Sigmoid colon (tissue), 7 donors: Measurements from ENCODE around the gene CROCC. TPM values are rescaled to one million over a fixed set of nuclear protein-coding genes. Genes with fewer than 3 reads are reported as not detected.

Source experiments
- DNase-seq: peaks from one replicate; pipeline ENCODE4 v3.0.0-alpha.2; 2019
- H3K27ac ChIP-seq, 4 donors: fragments of 200-600 bp; sonication (generic); one replicate each; pipeline ENCODE4 v1.5.1; 2016 to 2019; ENCODE audit warnings: mild to moderate bottlenecking in 1 of 4
- H3K27me3 ChIP-seq, 3 donors: fragments of 200-600 bp; sonication (generic); one replicate each; pipeline ENCODE4 v1.5.1; 2019; ENCODE audit warnings: mild to moderate bottlenecking in 1 of 3
- H3K36me3 ChIP-seq, 4 donors: fragments of 200-600 bp; sonication (generic); one replicate each; pipeline ENCODE4 v1.5.1; 2016 to 2019
- H3K4me1 ChIP-seq, 4 donors: fragments of 200-600 bp; sonication (generic); one replicate each; pipeline ENCODE4 v1.5.1; 2017 to 2019
- H3K4me3 ChIP-seq, 4 donors: fragments of 200-600 bp; sonication (generic); one replicate each; pipeline ENCODE4 v1.5.1; 2017 to 2019; ENCODE audit warnings: mild to moderate bottlenecking in 2 of 4, moderate library complexity in 1 of 4
- H3K9me3 ChIP-seq, 4 donors: fragments of 200-600 bp in 3 of 4; sonication (generic) in 3 of 4; one replicate each; pipeline versions ENCODE4 v1.5.1 to v1.6.1; 2013 to 2019
- CTCF ChIP-seq, 4 experiments: fragments of 450-650 bp in 3 of 4; fragments of 200-600 bp in 1 of 4; IDR thresholded peaks; one replicate each; pipeline ENCODE4 v1.5.1; 2016 to 2019; ENCODE audit warnings: antibody characterized with exemption in 4 of 4, mild to moderate bottlenecking in 3 of 4, moderate library complexity in 2 of 4
- EP300 ChIP-seq, 4 donors: sonication (generic); formaldehyde crosslinking; IDR thresholded peaks; one replicate each; pipeline ENCODE4 v1.6.1; 2017; ENCODE audit warnings: antibody characterized with exemption in 4 of 4
- POLR2A ChIP-seq, 2 donors: fragments of 450-650 bp; IDR thresholded peaks; one replicate each; pipeline ENCODE4 v1.6.1; 2016; ENCODE audit warnings: antibody characterized with exemption in 2 of 2, mild to moderate bottlenecking in 2 of 2, moderate library complexity in 2 of 2
- POLR2AphosphoS5 ChIP-seq, 4 donors: sonication (generic); formaldehyde crosslinking; IDR thresholded peaks; one replicate each; pipeline ENCODE4 v1.6.1; 2017; ENCODE audit warnings: antibody characterized with exemption in 4 of 4
- WGBS, 2 donors: extraction: QIAGEN DNeasy Blood & Tissue Kit; methylation state at CpG; one replicate each; pipeline ENCODE4 v1.1.7; 2013; 5-methylcytosine and 5-hydroxymethylcytosine counted together
- intact Hi-C: fragments of 100-400 bp; cut with DNase I; formaldehyde crosslinking; loops from one replicate; pipeline ENCODE4 v1.15.1; 2023
- polyA plus RNA-seq, 3 donors: library from polyadenylated mRNA; stranded (reverse); fragments of 200-250 nt; gene quantifications; one replicate each; pipeline ENCODE4 v1.2.3, GENCODE V29; 2013
- total RNA-seq, 4 donors: library from RNA; depleted of rRNA; stranded (reverse); fragments of >200 nt; gene quantifications; one replicate each; pipeline ENCODE4 v1.1.0, GENCODE V29; 2016
- donor health status: healthy with polysubstance abuse.
- donor health status: Bipolar disorder and iron deficiency.
- donor health status: healthy.

Gene CROCC
- total and polyA plus RNA-seq, 7 donors, result 3.5 to 25.5 (median 16.5) TPM

GRCh38 chr1:17012775-17013490, 91.2 kb downstream of the CROCC start:
- peaks cover 0 to 25% (median 21%) of the 10 kb centered on the region in 4 donors for H3K4me1 ChIP-seq
- no peak overlapping the region for H3K27ac ChIP-seq

GRCh38 chr1:17013491-17014320, 92.0 kb downstream of the CROCC start:
- Histone ChIP-seq H3K27ac (no peak overlapping the region), H3K36me3 (peaks cover 9 to 13% (median 9%) of the 10 kb centered on the region in 4 donors), H3K4me1 (peaks cover 0 to 25% (median 21%) of the 10 kb centered on the region in 4 donors), H3K9me3 (no peaks in the 10 kb centered on the region), H3K27me3 (no peaks in the 10 kb centered on the region), H3K4me3 (no peak overlapping the region)
- TF ChIP-seq CTCF (IDR thresholded peaks at IDR 0.05), result no peak
- no peak for TF ChIP-seq POLR2AphosphoS5 (IDR thresholded peaks at IDR 0.05)
- TF ChIP-seq POLR2A (IDR thresholded peaks at IDR 0.05), result no peak
- TF ChIP-seq EP300 (IDR thresholded peaks at IDR 0.05), result no peak
- intact Hi-C loops, result loop anchor here (5.0 kb wide), 2 partner anchors 34 to 51 kb away; no protein-coding TSS in a partner anchor
- 55 to 80% methylated on average over 13 of the region's 13 CpGs for WGBS, 2 donors
- DNase-seq, result peak; percentile 60

More at GRCh38 chr1:17012775-17013490, 91.2 kb downstream of the CROCC start:
- H3K4me3 ChIP-seq, result no peak overlapping the region
- TF ChIP-seq POLR2A (IDR thresholded peaks at IDR 0.05), result no peak
- TF ChIP-seq EP300 (IDR thresholded peaks at IDR 0.05), result no peak
- TF ChIP-seq POLR2AphosphoS5 (IDR thresholded peaks at IDR 0.05), result no peak
- TF ChIP-seq CTCF (IDR thresholded peaks at IDR 0.05), result no peak
- WGBS, 2 donors, result 74 to 86% methylated on average over 9 of the region's 9 CpGs
- peak; percentile 47 for DNase-seq
- H3K9me3 ChIP-seq, result no peaks in the 10 kb centered on the region
- intact Hi-C loops, result loop anchor here (5.0 kb wide), 2 partner anchors 34 to 51 kb away; no protein-coding TSS in a partner anchor
- peaks cover 1 to 6% (median 1%) of the 10 kb centered on the region in 4 donors for H3K36me3 ChIP-seq
- no peaks in the 10 kb centered on the region for H3K27me3 ChIP-seq

GRCh38 chr1:17014671-17015567, 93.2 kb downstream of the CROCC start:
- Histone ChIP-seq H3K4me1 (peaks cover 0 to 21% (median 20%) of the 10 kb centered on the region in 4 donors), H3K4me3 (no peak overlapping the region), H3K27me3 (no peaks in the 10 kb centered on the region), H3K27ac (no peak overlapping the region), H3K9me3 (no peaks in the 10 kb centered on the region), H3K36me3 (peaks cover 11 to 25% (median 18%) of the 10 kb centered on the region in 4 donors)
- TF ChIP-seq EP300 (IDR thresholded peaks at IDR 0.05), result no peak
- TF ChIP-seq CTCF (IDR thresholded peaks at IDR 0.05), result no peak
- TF ChIP-seq POLR2AphosphoS5 (IDR thresholded peaks at IDR 0.05), result no peak
- no peak for TF ChIP-seq POLR2A (IDR thresholded peaks at IDR 0.05)
- intact Hi-C loops, result loop anchor here (5.0 kb wide), 2 partner anchors 32 to 53 kb away; no protein-coding TSS in a partner anchor
- WGBS, 2 donors, result 79 to 81% methylated on average over 10 of the region's 10 CpGs
- no peak for DNase-seq

GRCh38 chr1:17016317-17016661, 94.6 kb downstream of the CROCC start:
- no peak for DNase-seq
- 62 to 81% methylated on average over 5 of the region's 5 CpGs for WGBS, 2 donors

More at GRCh38 chr1:17016317-17016661, 94.6 kb downstream of the CROCC start:
- H3K9me3 ChIP-seq, result no peaks in the 10 kb centered on the region
- H3K4me1 ChIP-seq, result peaks cover 0 to 21% (median 19%) of the 10 kb centered on the region in 4 donors
- no peaks in the 10 kb centered on the region for H3K27me3 ChIP-seq
- no peak for TF ChIP-seq EP300 (IDR thresholded peaks at IDR 0.05)
- TF ChIP-seq CTCF (IDR thresholded peaks at IDR 0.05), result no peak
- TF ChIP-seq POLR2A (IDR thresholded peaks at IDR 0.05), result no peak
- TF ChIP-seq POLR2AphosphoS5 (IDR thresholded peaks at IDR 0.05), result no peak
- no peak overlapping the region for H3K27ac ChIP-seq
- peaks cover 15 to 39% (median 27%) of the 10 kb centered on the region in 4 donors for H3K36me3 ChIP-seq
- intact Hi-C loops, result no loop called here
- no peak overlapping the region for H3K4me3 ChIP-seq
